BE2C (cell line): Measurements from ENCODE around the gene CAMTA1.

ENCODE experiments used
- DNase-seq: peaks from one replicate; pipeline ENCODE4 v3.0.0-alpha.2; 2020
- H3K27me3 ChIP-seq: fragments of 250-450 bp; sonication (Bioruptor Pico); 2 replicates; pipeline ENCODE4 v1.5.1; 2020; ENCODE audit warnings: mild to moderate bottlenecking
- H3K36me3 ChIP-seq: fragments of 250-450 bp; sonication (Bioruptor Pico); 2 replicates; pipeline ENCODE4 v1.5.1; 2020; ENCODE audit warnings: mild to moderate bottlenecking
- H3K4me1 ChIP-seq: fragments of 250-450 bp; sonication (Bioruptor Pico); 2 replicates; pipeline ENCODE4 v1.5.1; 2020
- H3K4me3 ChIP-seq: 2 replicates; pipeline ENCODE4 v1.5.1; 2011; ENCODE audit warnings: low read depth, low read length
- H3K9me3 ChIP-seq: fragments of 250-450 bp; sonication (Bioruptor Pico); 2 replicates; pipeline ENCODE4 v1.5.1; 2020
- CTCF ChIP-seq: IDR thresholded peaks from 2 replicates; pipeline ENCODE4 v1.5.1; 2012; ENCODE audit warnings: mild to moderate bottlenecking, low read depth, low read length

The CAMTA1 gene

DNA sequence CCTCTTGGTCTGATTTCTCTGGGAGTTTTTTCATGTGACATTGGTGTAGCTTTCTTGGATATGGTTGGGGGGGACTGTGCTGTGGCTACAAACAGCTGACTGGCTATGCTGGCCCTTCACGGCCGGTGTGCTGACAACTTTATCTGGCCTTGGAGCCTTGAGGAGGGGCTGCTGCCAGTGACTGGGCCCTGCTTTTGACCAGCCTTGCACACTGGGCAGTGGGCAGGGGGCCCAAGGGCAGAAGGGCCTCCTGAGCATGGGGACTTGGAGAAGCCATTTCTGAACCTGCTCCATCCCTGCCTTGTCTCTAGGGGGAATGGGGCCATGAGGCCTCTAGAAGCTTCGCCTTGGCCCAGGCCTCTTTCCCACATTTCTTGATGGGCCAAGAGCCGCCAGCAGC lies 139.6 kb downstream of the CAMTA1 start:
- no peak for TF ChIP-seq CTCF
- Histone ChIP-seq H3K4me1 (no peaks in the 10 kb centered on the region; the same call in 1 of the 2 replicates), H3K9me3 (no peaks in the 10 kb centered on the region), H3K4me3 (no peak overlapping the region), H3K27me3 (no peaks in the 10 kb centered on the region), H3K36me3 (no peaks in the 10 kb centered on the region)
- no peak for DNase-seq

GRCh38 chr1:6927626-6928025 lies 142.4 kb downstream of the CAMTA1 start:
- H3K27me3 ChIP-seq = no peaks in the 10 kb centered on the region
- no peaks in the 10 kb centered on the region for H3K9me3 ChIP-seq
- no peak overlapping the region for H3K4me3 ChIP-seq
- H3K36me3 ChIP-seq = no peaks in the 10 kb centered on the region
- DNase-seq = no peak
- no peak for TF ChIP-seq CTCF
- no peaks in the 10 kb centered on the region; the same call in 1 of the 2 replicates for H3K4me1 ChIP-seq

GRCh38 chr1:6928106-6928885 lies 143.0 kb downstream of the CAMTA1 start:
- H3K9me3 ChIP-seq = no peaks in the 10 kb centered on the region
- no peaks in the 10 kb centered on the region for H3K27me3 ChIP-seq
- TF ChIP-seq CTCF = no peak
- H3K4me1 ChIP-seq = no peaks in the 10 kb centered on the region; the same call in 1 of the 2 replicates
- no peaks in the 10 kb centered on the region for H3K36me3 ChIP-seq
- no peak for DNase-seq
- no peak overlapping the region for H3K4me3 ChIP-seq

DNA sequence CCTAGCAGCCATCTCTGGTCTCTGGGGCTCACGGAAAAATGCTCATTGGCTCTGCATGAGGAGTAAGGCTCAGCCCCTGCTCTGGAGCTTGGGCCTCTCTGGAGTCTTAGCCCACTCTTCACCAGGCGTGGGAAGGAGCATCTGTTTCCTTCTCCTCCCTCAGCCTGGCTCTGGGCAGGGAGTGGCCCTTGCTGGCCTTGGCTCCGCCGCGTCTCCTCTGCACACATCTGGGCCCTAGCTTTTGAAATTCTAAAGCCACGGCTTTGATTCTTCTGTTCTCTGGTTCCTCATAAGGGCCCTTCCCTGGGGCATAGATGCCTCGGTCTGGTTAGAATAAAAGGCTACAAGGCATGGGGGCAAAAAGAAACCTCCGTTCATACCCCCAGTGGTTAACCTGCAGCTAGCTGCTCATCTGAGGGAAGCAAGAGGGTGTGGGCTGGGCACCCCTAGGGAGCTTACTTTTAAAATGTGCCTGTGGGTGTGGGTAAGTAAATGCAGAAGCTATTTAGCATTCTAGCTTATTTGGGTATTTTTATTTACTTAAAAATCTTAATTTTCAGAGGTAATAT lies 145.6 kb downstream of the CAMTA1 start:
- no peak for TF ChIP-seq CTCF
- Histone ChIP-seq H3K36me3 (no peaks in the 10 kb centered on the region), H3K9me3 (no peaks in the 10 kb centered on the region), H3K4me3 (no peak overlapping the region), H3K4me1 (no peaks in the 10 kb centered on the region; the same call in 1 of the 2 replicates), H3K27me3 (no peaks in the 10 kb centered on the region)
- DNase-seq = no peak

GRCh38 chr1:6935361-6935883 lies 150.2 kb downstream of the CAMTA1 start:
- Histone ChIP-seq H3K4me3 (peak overlapping the region; percentile 47), H3K27me3 (no peaks in the 10 kb centered on the region), H3K9me3 (no peaks in the 10 kb centered on the region), H3K36me3 (no peaks in the 10 kb centered on the region), H3K4me1 (0 out of 2 replicates have a peak, but pooled peaks cover 4% of the 10 kb centered on the region)
- no peak for TF ChIP-seq CTCF
- DNase-seq = peak; percentile 21
